ENCODE results near the gene KRT72. TPM values are rescaled to one million over a fixed set of nuclear protein-coding genes. Genes with fewer than 3 reads are reported as not detected.

The KRT72 gene
- total RNA-seq, 1 experiment from 2014 or later = not detected

- DNase-seq = no peak
- BruUV-seq (replicated peaks) = no TSS peak
- H3K4me1 ChIP-seq (replicated peaks; ENCODE audit: insufficient read depth) = no peaks in the 10 kb centered on the region; the same call in 1 of the 2 replicates
- intact Hi-C loops (cut with micrococcal nuclease; ENCODE audit: unreplicated experiment) = no loop called here
- ChIA-PET POLR2A (ENCODE audit: unreplicated experiment) (no interaction called here), CTCF (no interaction called here)
- no peaks in the 10 kb centered on the region for H3K79me2 ChIP-seq (ENCODE audit: low read depth)
- no peak overlapping the region for H3K4me2 ChIP-seq
- no peaks in the 10 kb centered on the region for H3K27me3 ChIP-seq (ENCODE audit: insufficient read depth, low read depth)
- H2AFZ ChIP-seq = no peak overlapping the region
- no peaks in the 10 kb centered on the region for H3K36me3 ChIP-seq (ENCODE audit: low read depth)
- no peak overlapping the region for H3K27ac ChIP-seq
- no peaks in the 10 kb centered on the region for H4K20me1 ChIP-seq (ENCODE audit: insufficient read depth)
- no peaks in the 10 kb centered on the region for H3F3A ChIP-seq (ENCODE audit: insufficient read depth, low read depth)
- H3K9me2 ChIP-seq (ENCODE audit: insufficient read depth) = no peaks in the 10 kb centered on the region
- no peaks in the 10 kb centered on the region for H3K9me3 ChIP-seq (ENCODE audit: insufficient read depth, low read depth)
- H3K4me3 ChIP-seq = no peak overlapping the region
- TF ChIP-seq CTCF (conservative IDR thresholded peaks at IDR 0.05) = no peak
- no peak for TF ChIP-seq EZH2 (IDR thresholded peaks at IDR 0.05; ENCODE audit: low read depth)
These were observed 27.6 kb upstream of the KRT72 start for GRCh38 chr12:52628841-52629240.

- intact Hi-C loops (cut with micrococcal nuclease; ENCODE audit: unreplicated experiment) = no loop called here
- no peak overlapping the region for H3K4me3 ChIP-seq
- H3K27me3 ChIP-seq (ENCODE audit: insufficient read depth, low read depth) = no peaks in the 10 kb centered on the region
- no peaks in the 10 kb centered on the region for H4K20me1 ChIP-seq (ENCODE audit: insufficient read depth)
- H3K27ac ChIP-seq = no peak overlapping the region
- H2AFZ ChIP-seq = no peak overlapping the region
- H3F3A ChIP-seq (ENCODE audit: insufficient read depth, low read depth) = no peaks in the 10 kb centered on the region
- H3K36me3 ChIP-seq (ENCODE audit: low read depth) = no peaks in the 10 kb centered on the region
- no peak overlapping the region for H3K4me2 ChIP-seq
- ChIA-PET POLR2A (ENCODE audit: unreplicated experiment) (no interaction called here), CTCF (no interaction called here)
- H3K9me3 ChIP-seq (ENCODE audit: insufficient read depth, low read depth) = no peaks in the 10 kb centered on the region
- no peaks in the 10 kb centered on the region for H3K9me2 ChIP-seq (ENCODE audit: insufficient read depth)
- no peaks in the 10 kb centered on the region for H3K79me2 ChIP-seq (ENCODE audit: low read depth)
- no TSS peak for BruUV-seq (replicated peaks)
- TF ChIP-seq CTCF (conservative IDR thresholded peaks at IDR 0.05) = no peak
- no peak for TF ChIP-seq EZH2 (IDR thresholded peaks at IDR 0.05; ENCODE audit: low read depth)
- no peak for DNase-seq
- no peaks in the 10 kb centered on the region; the same call in 1 of the 2 replicates for H3K4me1 ChIP-seq (replicated peaks; ENCODE audit: insufficient read depth)
These were observed 26.8 kb upstream of the KRT72 start for GRCh38 chr12:52628111-52628507.

GRCh38 chr12:52627395-52628110, 26.3 kb upstream of the KRT72 start:
- H3K9me3 ChIP-seq (ENCODE audit: insufficient read depth, low read depth) = no peaks in the 10 kb centered on the region
- intact Hi-C loops (cut with micrococcal nuclease; ENCODE audit: unreplicated experiment) = no loop called here
- H3K36me3 ChIP-seq (ENCODE audit: low read depth) = no peaks in the 10 kb centered on the region
- H3K27ac ChIP-seq = no peak overlapping the region
- H3F3A ChIP-seq (ENCODE audit: insufficient read depth, low read depth) = no peaks in the 10 kb centered on the region
- H3K9me2 ChIP-seq (ENCODE audit: insufficient read depth) = no peaks in the 10 kb centered on the region
- DNase-seq = no peak
- ChIA-PET POLR2A (ENCODE audit: unreplicated experiment) (no interaction called here), CTCF (no interaction called here)
- no peaks in the 10 kb centered on the region for H3K79me2 ChIP-seq (ENCODE audit: low read depth)
- no peak overlapping the region for H3K4me2 ChIP-seq
- no peak overlapping the region for H2AFZ ChIP-seq
- H3K4me1 ChIP-seq (replicated peaks; ENCODE audit: insufficient read depth) = no peaks in the 10 kb centered on the region; the same call in 1 of the 2 replicates
- no peaks in the 10 kb centered on the region for H4K20me1 ChIP-seq (ENCODE audit: insufficient read depth)
- BruUV-seq (replicated peaks) = no TSS peak
- H3K27me3 ChIP-seq (ENCODE audit: insufficient read depth, low read depth) = no peaks in the 10 kb centered on the region
- TF ChIP-seq CTCF (conservative IDR thresholded peaks at IDR 0.05) (no peak), EZH2 (IDR thresholded peaks at IDR 0.05; ENCODE audit: low read depth) (no peak)
- H3K4me3 ChIP-seq = no peak overlapping the region

All from PC-9 (cell line).